Mesenchymal stem cell (in vitro differentiated cells and primary cell): Measurements from ENCODE around the gene RRP36.

Source experiments
- DNase-seq: peaks from one replicate; pipeline ENCODE4 v3.0.0-alpha.2; 2013
- H2AFZ ChIP-seq: one replicate; pipeline ENCODE4 v1.6.1; 2013; ENCODE audit warnings: low read depth, mild to moderate bottlenecking, control low read depth, inconsistent platforms, low read length, moderate library complexity
- H2AK5ac ChIP-seq: 2 replicates; pipeline ENCODE4 v1.6.1; 2013; ENCODE audit warnings: low read length, moderate library complexity, mild to moderate bottlenecking, inconsistent platforms; ENCODE audit not compliant: severe bottlenecking
- H2BK120ac ChIP-seq: one replicate; pipeline ENCODE4 v1.6.1; 2013; ENCODE audit warnings: low read depth, mild to moderate bottlenecking, inconsistent platforms, low read length, moderate library complexity
- H2BK12ac ChIP-seq, 2 experiments: one replicate each; pipeline ENCODE4 v1.6.1; 2013; ENCODE audit warnings: inconsistent platforms in 2 of 2, low read length in 2 of 2, mild to moderate bottlenecking in 2 of 2, moderate library complexity in 2 of 2, control low read depth in 1 of 2
- H2BK15ac ChIP-seq: one replicate; pipeline ENCODE4 v1.6.1; 2013; ENCODE audit warnings: mild to moderate bottlenecking, low read depth, inconsistent platforms; ENCODE audit not compliant: poor library complexity, severe bottlenecking
- H2BK5ac ChIP-seq: 2 replicates; pipeline ENCODE4 v1.6.1; 2013; ENCODE audit warnings: low read depth, mild to moderate bottlenecking, low read length, control low read depth, inconsistent platforms; ENCODE audit not compliant: poor library complexity, severe bottlenecking
- H3K14ac ChIP-seq, 2 experiments: one replicate each; pipeline ENCODE4 v1.6.1; 2013; ENCODE audit warnings: inconsistent platforms in 2 of 2, low read length in 2 of 2, control low read depth in 1 of 2, mild to moderate bottlenecking in 1 of 2, moderate library complexity in 1 of 2
- H3K18ac ChIP-seq, 2 experiments: one replicate each; pipeline ENCODE4 v1.6.1; 2013; ENCODE audit warnings: inconsistent platforms in 2 of 2, low read length in 2 of 2, control low read depth in 1 of 2, low read depth in 1 of 2, mild to moderate bottlenecking in 1 of 2
- H3K23ac ChIP-seq, 2 experiments: one replicate each; pipeline ENCODE4 v1.6.1; 2013; ENCODE audit warnings: inconsistent platforms in 2 of 2, low read length in 2 of 2, mild to moderate bottlenecking in 2 of 2, moderate library complexity in 2 of 2, control low read depth in 1 of 2
- H3K27ac ChIP-seq: 2 replicates; pipeline ENCODE4 v1.5.1; 2013; ENCODE audit warnings: mild to moderate bottlenecking, moderate library complexity, low read length, control low read depth, inconsistent platforms; ENCODE audit not compliant: poor library complexity, severe bottlenecking
- H3K27me3 ChIP-seq, 2 experiments: 2 replicates each; pipeline versions ENCODE4 v1.6.1 to v1.7.0; 2013; ENCODE audit warnings: low read length in 2 of 2, mild to moderate bottlenecking in 2 of 2, moderate library complexity in 2 of 2, control low read depth in 1 of 2, inconsistent platforms in 1 of 2; ENCODE audit not compliant: control insufficient read depth in 1 of 2, insufficient read depth in 1 of 2
- H3K36me3 ChIP-seq, 2 experiments: 2 replicates each; pipeline versions ENCODE4 v1.6.1 to v1.7.0; 2013; ENCODE audit warnings: low read length in 2 of 2, control low read depth in 1 of 2, inconsistent platforms in 1 of 2, low read depth in 1 of 2, mild to moderate bottlenecking in 1 of 2; ENCODE audit not compliant: insufficient read depth in 2 of 2, control insufficient read depth in 1 of 2
- H3K4ac ChIP-seq, 2 experiments: one replicate each; pipeline ENCODE4 v1.6.1; 2013; ENCODE audit warnings: inconsistent platforms in 2 of 2, low read length in 2 of 2, mild to moderate bottlenecking in 2 of 2, moderate library complexity in 2 of 2, control low read depth in 1 of 2, low read depth in 1 of 2
- H3K4me1 ChIP-seq: 2 replicates; pipeline ENCODE4 v1.6.1; 2013; ENCODE audit warnings: low read depth, low read length, control low read depth; ENCODE audit not compliant: control insufficient read depth, insufficient read depth
- H3K4me2 ChIP-seq: 2 replicates; pipeline ENCODE4 v1.6.1; 2013; ENCODE audit warnings: low read length, mild to moderate bottlenecking, inconsistent platforms; ENCODE audit not compliant: poor library complexity, severe bottlenecking
- H3K4me3 ChIP-seq, 2 experiments: 2 replicates each; pipeline versions ENCODE4 v1.5.1 to v1.7.0; 2013; ENCODE audit warnings: low read length in 2 of 2, mild to moderate bottlenecking in 2 of 2, control low read depth in 1 of 2, low read depth in 1 of 2; ENCODE audit not compliant: insufficient read depth in 1 of 2
- H3K79me1 ChIP-seq: replicated peaks from 2 replicates; pipeline ENCODE4 v1.6.1; 2013; ENCODE audit warnings: mild to moderate bottlenecking, control low read depth, low read length, inconsistent platforms; ENCODE audit not compliant: poor library complexity, severe bottlenecking
- H3K9ac ChIP-seq: 2 replicates; pipeline ENCODE4 v1.7.0; 2013; ENCODE audit warnings: mild to moderate bottlenecking, low read length, moderate library complexity
- H3K9me3 ChIP-seq: 2 replicates; pipeline ENCODE4 v1.7.0; 2013; ENCODE audit warnings: mild to moderate bottlenecking, low read length; ENCODE audit not compliant: control insufficient read depth
- H4K8ac ChIP-seq: one replicate; pipeline ENCODE4 v1.6.1; 2013; ENCODE audit warnings: inconsistent platforms, mild to moderate bottlenecking, low read length, moderate library complexity
- H4K91ac ChIP-seq: one replicate; pipeline ENCODE4 v1.6.1; 2013; ENCODE audit warnings: mild to moderate bottlenecking, low read length, inconsistent platforms
- WGBS: methylation state at CpG from one replicate; pipeline ENCODE4 v1.1.7; 2013; ENCODE audit warnings: mixed read lengths; 5-methylcytosine and 5-hydroxymethylcytosine counted together

Gene RRP36

GRCh38 chr6:43075670-43076463, 54.4 kb downstream of the RRP36 start, which contains the start of gene PTK7:
TSS of gene PTK7 (plus strand) at chr6:43076314. CDS start at chr6:43076489, 175 bp downstream.
- H4K91ac ChIP-seq: peak within 1 kb of the TSS; percentile 74
- peak within 1 kb of the TSS; percentile 28 to 52 for H2BK12ac ChIP-seq
- H3K27me3 ChIP-seq: no peaks in the 10 kb centered on the region
- peak; percentile 61 for DNase-seq
- H3K4me2 ChIP-seq: peak within 1 kb of the TSS; percentile 86
- peak within 1 kb of the TSS; percentile 80 to 95 for H3K18ac ChIP-seq
- H2AK5ac ChIP-seq: peak within 1 kb of the TSS; percentile 87
- H3K9ac ChIP-seq: peak within 1 kb of the TSS; percentile 91
- WGBS: 27% methylated on average over 7 of the region's 60 CpGs
- peak within 1 kb of the TSS; percentile 36 to 96 for H3K14ac ChIP-seq
- peak within 1 kb of the TSS; percentile 97 for H3K27ac ChIP-seq
- H3K4ac ChIP-seq: peak within 1 kb of the TSS; percentile 75 to 80
- H2BK5ac ChIP-seq: peak within 1 kb of the TSS; percentile 94
- no peaks in the 10 kb centered on the region for H3K9me3 ChIP-seq
- peaks cover 3% of the 10 kb centered on the region for H3K79me1 ChIP-seq
- H3K36me3 ChIP-seq: peaks cover 26 to 29% of the 10 kb centered on the region in 2 experiments
- H2BK15ac ChIP-seq: peak within 1 kb of the TSS; percentile 93
- H3K4me1 ChIP-seq: peaks cover 38% of the 10 kb centered on the region
- peak within 1 kb of the TSS in 1 of 2 experiments; percentile 38 for H3K23ac ChIP-seq
- peak within 1 kb of the TSS; percentile 40 for H2BK120ac ChIP-seq
- peak within 1 kb of the TSS; percentile 94 for H4K8ac ChIP-seq
- peak within 1 kb of the TSS; percentile 54 for H2AFZ ChIP-seq
- peak within 1 kb of the TSS; percentile 89 to 95 for H3K4me3 ChIP-seq

GRCh38 chr6:43076464-43077332, 55.3 kb downstream of the RRP36 start:
- peak overlapping the region; percentile 85 for H3K27ac ChIP-seq
- peak overlapping the region; percentile 75 to 80 for H3K4ac ChIP-seq
- DNase-seq: peak; percentile 65
- peak overlapping the region; percentile 16 for H2BK15ac ChIP-seq
- H2BK120ac ChIP-seq: peak overlapping the region; percentile 11
- WGBS: under 1% methylated on average over 72 of the region's 72 CpGs
- peak overlapping the region; percentile 89 to 95 for H3K4me3 ChIP-seq
- peaks cover 36% of the 10 kb centered on the region for H3K4me1 ChIP-seq
- peak overlapping the region; percentile 53 for H4K91ac ChIP-seq
- no peak overlapping the region for H2BK12ac ChIP-seq
- peak overlapping the region; percentile 54 for H2AFZ ChIP-seq
- peak overlapping the region; percentile 54 for H2BK5ac ChIP-seq
- peak overlapping the region; percentile 86 for H3K4me2 ChIP-seq
- H3K9me3 ChIP-seq: no peaks in the 10 kb centered on the region
- H3K79me1 ChIP-seq: peaks cover 3% of the 10 kb centered on the region
- peak overlapping the region; percentile 36 to 96 for H3K14ac ChIP-seq
- H4K8ac ChIP-seq: peak overlapping the region; percentile 27
- H3K36me3 ChIP-seq: peaks cover 18 to 22% of the 10 kb centered on the region in 2 experiments
- H2AK5ac ChIP-seq: peak overlapping the region; percentile 4
- H3K23ac ChIP-seq: peak overlapping the region in 1 of 2 experiments; percentile 38
- H3K9ac ChIP-seq: peak overlapping the region; percentile 91
- peak overlapping the region; percentile 80 to 95 for H3K18ac ChIP-seq
- no peaks in the 10 kb centered on the region for H3K27me3 ChIP-seq

GRCh38 chr6:43077333-43077809, 55.9 kb downstream of the RRP36 start:
- H3K27ac ChIP-seq: peak overlapping the region; percentile 85
- peak overlapping the region; percentile 47 for H4K8ac ChIP-seq
- peak overlapping the region; percentile 36 for H2BK15ac ChIP-seq
- 19% methylated on average over 5 of the region's 8 CpGs for WGBS
- no peak for DNase-seq
- no peak overlapping the region for H2BK5ac ChIP-seq
- peak overlapping the region; percentile 1 to 80 for H3K4ac ChIP-seq
- no peak overlapping the region for H3K23ac ChIP-seq
- H4K91ac ChIP-seq: no peak overlapping the region
- H3K4me3 ChIP-seq: peak overlapping the region; percentile 89 to 95
- peak overlapping the region; percentile 86 for H3K4me2 ChIP-seq
- peak overlapping the region in 1 of 2 experiments; percentile 80 for H3K18ac ChIP-seq
- H3K9ac ChIP-seq: peak overlapping the region; percentile 91
- peaks cover 3% of the 10 kb centered on the region for H3K79me1 ChIP-seq
- H3K14ac ChIP-seq: peak overlapping the region in 1 of 2 experiments; percentile 91
- peak overlapping the region in 1 of 2 experiments; percentile 15 for H2BK12ac ChIP-seq
- H3K27me3 ChIP-seq: no peaks in the 10 kb centered on the region
- H3K4me1 ChIP-seq: peaks cover 33% of the 10 kb centered on the region
- no peak overlapping the region for H2AFZ ChIP-seq
- H3K36me3 ChIP-seq: peaks cover 14 to 18% of the 10 kb centered on the region in 2 experiments
- peak overlapping the region; percentile 11 for H2BK120ac ChIP-seq
- peak overlapping the region; percentile 65 for H2AK5ac ChIP-seq
- no peaks in the 10 kb centered on the region for H3K9me3 ChIP-seq
